Esophagus muscularis mucosa (tissue), 3 donors: Measurements from ENCODE around the gene MAP7D1.

Experiments used
- POLR2A ChIP-seq: fragments of 450-650 bp; IDR thresholded peaks from one replicate; pipeline ENCODE4 v1.6.1; 2017; ENCODE audit warnings: antibody characterized with exemption, moderate library complexity, mild to moderate bottlenecking, low read depth
- TF ChIP-seq, protein P1 (sequence below), 3 experiments: fragments of 200-600 bp in 2 of 3; fragments of 450-650 bp in 1 of 3; sonication (generic) in 2 of 3; IDR thresholded peaks; one replicate each; pipeline ENCODE4 v1.5.1; 2017 to 2019; ENCODE audit warnings: antibody characterized with exemption in 3 of 3, mild to moderate bottlenecking in 2 of 3, moderate library complexity in 1 of 3

DNA sequence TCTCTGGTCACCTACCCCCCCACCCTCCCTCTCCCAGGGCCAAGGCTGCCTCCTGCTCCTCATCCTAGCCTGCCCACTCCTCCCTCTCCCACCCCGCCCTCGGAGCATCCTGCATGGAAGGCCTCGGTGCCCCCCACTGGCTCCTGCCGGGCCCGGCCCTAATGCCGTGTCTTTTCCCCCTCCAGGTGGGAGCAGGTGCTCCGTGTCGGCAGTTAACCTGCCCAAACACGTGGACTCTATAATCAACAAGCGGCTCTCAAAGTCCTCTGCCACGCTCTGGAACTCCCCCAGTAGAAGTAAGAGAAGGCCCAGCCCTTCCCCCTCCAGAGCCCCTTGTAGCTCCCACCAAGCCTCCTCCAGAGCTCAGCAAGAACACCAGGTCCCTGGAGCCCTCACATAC lies 18.8 kb downstream of the MAP7D1 start:
- no peak for TF ChIP-seq POLR2A
- TF ChIP-seq, protein P1, sequence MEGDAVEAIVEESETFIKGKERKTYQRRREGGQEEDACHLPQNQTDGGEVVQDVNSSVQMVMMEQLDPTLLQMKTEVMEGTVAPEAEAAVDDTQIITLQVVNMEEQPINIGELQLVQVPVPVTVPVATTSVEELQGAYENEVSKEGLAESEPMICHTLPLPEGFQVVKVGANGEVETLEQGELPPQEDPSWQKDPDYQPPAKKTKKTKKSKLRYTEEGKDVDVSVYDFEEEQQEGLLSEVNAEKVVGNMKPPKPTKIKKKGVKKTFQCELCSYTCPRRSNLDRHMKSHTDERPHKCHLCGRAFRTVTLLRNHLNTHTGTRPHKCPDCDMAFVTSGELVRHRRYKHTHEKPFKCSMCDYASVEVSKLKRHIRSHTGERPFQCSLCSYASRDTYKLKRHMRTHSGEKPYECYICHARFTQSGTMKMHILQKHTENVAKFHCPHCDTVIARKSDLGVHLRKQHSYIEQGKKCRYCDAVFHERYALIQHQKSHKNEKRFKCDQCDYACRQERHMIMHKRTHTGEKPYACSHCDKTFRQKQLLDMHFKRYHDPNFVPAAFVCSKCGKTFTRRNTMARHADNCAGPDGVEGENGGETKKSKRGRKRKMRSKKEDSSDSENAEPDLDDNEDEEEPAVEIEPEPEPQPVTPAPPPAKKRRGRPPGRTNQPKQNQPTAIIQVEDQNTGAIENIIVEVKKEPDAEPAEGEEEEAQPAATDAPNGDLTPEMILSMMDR (IDR thresholded peaks at IDR 0.05), result no peak
